ENCODE results near the gene GDF7.

Gene GDF7

GRCh38 chr2:20660506-20661420, 6.2 kb upstream of the GDF7 start:
- H3K36me3 ChIP-seq (ENCODE audit: control insufficient read depth in 2 of 2, insufficient read depth in 2 of 2, low read length in 2 of 2) = no peaks in the 10 kb centered on the region
- H3K4me1 ChIP-seq (ENCODE audit: control insufficient read depth in 2 of 2, insufficient read depth in 2 of 2, low read length in 2 of 2) = peaks cover 3 to 7% of the 10 kb centered on the region in 2 donors
- peaks cover 37 to 45% of the 10 kb centered on the region in 2 donors for H3K27me3 ChIP-seq (ENCODE audit: control insufficient read depth in 2 of 2, insufficient read depth in 2 of 2, low read length in 2 of 2)
- no peak overlapping the region for H3K9ac ChIP-seq (ENCODE audit: low read depth in 1 of 2, low read length in 2 of 2)
- no peak overlapping the region for H3K4me3 ChIP-seq (ENCODE audit: low read length in 2 of 2)
- H3K27ac ChIP-seq (ENCODE audit: low read depth in 2 of 2, low read length in 2 of 2) = no peak overlapping the region
- no peaks in the 10 kb centered on the region for H3K9me3 ChIP-seq (ENCODE audit: control insufficient read depth in 2 of 2, low read length in 2 of 2)

GRCh38 chr2:20661421-20662307, 5.3 kb upstream of the GDF7 start:
- no peaks in the 10 kb centered on the region for H3K9me3 ChIP-seq (ENCODE audit: control insufficient read depth in 2 of 2, low read length in 2 of 2)
- H3K27me3 ChIP-seq (ENCODE audit: control insufficient read depth in 2 of 2, insufficient read depth in 2 of 2, low read length in 2 of 2) = peaks cover 42 to 52% of the 10 kb centered on the region in 2 donors
- H3K9ac ChIP-seq (ENCODE audit: low read depth in 1 of 2, low read length in 2 of 2) = no peak overlapping the region
- H3K36me3 ChIP-seq (ENCODE audit: control insufficient read depth in 2 of 2, insufficient read depth in 2 of 2, low read length in 2 of 2) = no peaks in the 10 kb centered on the region
- H3K4me3 ChIP-seq (ENCODE audit: low read length in 2 of 2) = no peak overlapping the region
- H3K27ac ChIP-seq (ENCODE audit: low read depth in 2 of 2, low read length in 2 of 2) = no peak overlapping the region
- H3K4me1 ChIP-seq (ENCODE audit: control insufficient read depth in 2 of 2, insufficient read depth in 2 of 2, low read length in 2 of 2) = peaks cover 8 to 14% of the 10 kb centered on the region in 2 donors

- Histone ChIP-seq H3K36me3 (ENCODE audit: control insufficient read depth in 2 of 2, insufficient read depth in 2 of 2, low read length in 2 of 2) (no peaks in the 10 kb centered on the region), H3K4me3 (ENCODE audit: low read length in 2 of 2) (no peak overlapping the region), H3K9ac (ENCODE audit: low read depth in 1 of 2, low read length in 2 of 2) (no peak overlapping the region), H3K9me3 (ENCODE audit: control insufficient read depth in 2 of 2, low read length in 2 of 2) (no peaks in the 10 kb centered on the region), H3K27me3 (ENCODE audit: control insufficient read depth in 2 of 2, insufficient read depth in 2 of 2, low read length in 2 of 2) (peaks cover 43 to 52% of the 10 kb centered on the region in 2 donors), H3K27ac (ENCODE audit: low read depth in 2 of 2, low read length in 2 of 2) (no peak overlapping the region), H3K4me1 (ENCODE audit: control insufficient read depth in 2 of 2, insufficient read depth in 2 of 2, low read length in 2 of 2) (peaks cover 8 to 14% of the 10 kb centered on the region in 2 donors)
These were observed 4.5 kb upstream of the GDF7 start for GRCh38 chr2:20662308-20662937.

- peaks cover 53 to 60% of the 10 kb centered on the region in 2 donors for H3K27me3 ChIP-seq (ENCODE audit: control insufficient read depth in 2 of 2, insufficient read depth in 2 of 2, low read length in 2 of 2)
- H3K4me1 ChIP-seq (ENCODE audit: control insufficient read depth in 2 of 2, insufficient read depth in 2 of 2, low read length in 2 of 2) = peaks cover 8 to 14% of the 10 kb centered on the region in 2 donors
- no peaks in the 10 kb centered on the region for H3K36me3 ChIP-seq (ENCODE audit: control insufficient read depth in 2 of 2, insufficient read depth in 2 of 2, low read length in 2 of 2)
- no peak overlapping the region for H3K4me3 ChIP-seq (ENCODE audit: low read length in 2 of 2)
- H3K9me3 ChIP-seq (ENCODE audit: control insufficient read depth in 2 of 2, low read length in 2 of 2) = no peaks in the 10 kb centered on the region
- H3K27ac ChIP-seq (ENCODE audit: low read depth in 2 of 2, low read length in 2 of 2) = no peak overlapping the region
- H3K9ac ChIP-seq (ENCODE audit: low read depth in 1 of 2, low read length in 2 of 2) = no peak overlapping the region
These were observed 3.5 kb upstream of the GDF7 start for GRCh38 chr2:20663196-20664070.

GRCh38 chr2:20664071-20664390, 2.9 kb upstream of the GDF7 start:
- no peaks in the 10 kb centered on the region for H3K36me3 ChIP-seq (ENCODE audit: control insufficient read depth in 2 of 2, insufficient read depth in 2 of 2, low read length in 2 of 2)
- no peak overlapping the region for H3K27ac ChIP-seq (ENCODE audit: low read depth in 2 of 2, low read length in 2 of 2)
- no peaks in the 10 kb centered on the region for H3K9me3 ChIP-seq (ENCODE audit: control insufficient read depth in 2 of 2, low read length in 2 of 2)
- H3K27me3 ChIP-seq (ENCODE audit: control insufficient read depth in 2 of 2, insufficient read depth in 2 of 2, low read length in 2 of 2) = peaks cover 59 to 64% of the 10 kb centered on the region in 2 donors
- H3K4me3 ChIP-seq (ENCODE audit: low read length in 2 of 2) = no peak overlapping the region
- no peak overlapping the region for H3K9ac ChIP-seq (ENCODE audit: low read depth in 1 of 2, low read length in 2 of 2)
- H3K4me1 ChIP-seq (ENCODE audit: control insufficient read depth in 2 of 2, insufficient read depth in 2 of 2, low read length in 2 of 2) = peaks cover 8 to 14% of the 10 kb centered on the region in 2 donors

- Histone ChIP-seq H3K27ac (ENCODE audit: low read depth in 2 of 2, low read length in 2 of 2) (no peak overlapping the region), H3K27me3 (ENCODE audit: control insufficient read depth in 2 of 2, insufficient read depth in 2 of 2, low read length in 2 of 2) (peaks cover 65 to 67% of the 10 kb centered on the region in 2 donors), H3K9ac (ENCODE audit: low read depth in 1 of 2, low read length in 2 of 2) (no peak overlapping the region), H3K4me1 (ENCODE audit: control insufficient read depth in 2 of 2, insufficient read depth in 2 of 2, low read length in 2 of 2) (peaks cover 8 to 14% of the 10 kb centered on the region in 2 donors), H3K36me3 (ENCODE audit: control insufficient read depth in 2 of 2, insufficient read depth in 2 of 2, low read length in 2 of 2) (no peaks in the 10 kb centered on the region), H3K9me3 (ENCODE audit: control insufficient read depth in 2 of 2, low read length in 2 of 2) (no peaks in the 10 kb centered on the region), H3K4me3 (ENCODE audit: low read length in 2 of 2) (no peak overlapping the region)
These were observed 2.3 kb upstream of the GDF7 start for GRCh38 chr2:20664431-20665242.

GRCh38 chr2:20665243-20666004, 1.5 kb upstream of the GDF7 start:
- H3K9ac ChIP-seq (ENCODE audit: low read depth in 1 of 2, low read length in 2 of 2) = no peak overlapping the region
- H3K4me3 ChIP-seq (ENCODE audit: low read length in 2 of 2) = peak overlapping the region; percentile 43 to 56
- H3K27ac ChIP-seq (ENCODE audit: low read depth in 2 of 2, low read length in 2 of 2) = no peak overlapping the region
- no peaks in the 10 kb centered on the region for H3K36me3 ChIP-seq (ENCODE audit: control insufficient read depth in 2 of 2, insufficient read depth in 2 of 2, low read length in 2 of 2)
- peaks cover 8 to 14% of the 10 kb centered on the region in 2 donors for H3K4me1 ChIP-seq (ENCODE audit: control insufficient read depth in 2 of 2, insufficient read depth in 2 of 2, low read length in 2 of 2)
- H3K27me3 ChIP-seq (ENCODE audit: control insufficient read depth in 2 of 2, insufficient read depth in 2 of 2, low read length in 2 of 2) = peaks cover 73% of the 10 kb centered on the region in 2 donors
- H3K9me3 ChIP-seq (ENCODE audit: control insufficient read depth in 2 of 2, low read length in 2 of 2) = no peaks in the 10 kb centered on the region

- Histone ChIP-seq H3K36me3 (ENCODE audit: control insufficient read depth in 2 of 2, insufficient read depth in 2 of 2, low read length in 2 of 2) (no peaks in the 10 kb centered on the region), H3K9ac (ENCODE audit: low read depth in 1 of 2, low read length in 2 of 2) (no peak overlapping the region), H3K4me3 (ENCODE audit: low read length in 2 of 2) (peak overlapping the region; percentile 43 to 56), H3K4me1 (ENCODE audit: control insufficient read depth in 2 of 2, insufficient read depth in 2 of 2, low read length in 2 of 2) (peaks cover 8 to 14% of the 10 kb centered on the region in 2 donors), H3K27ac (ENCODE audit: low read depth in 2 of 2, low read length in 2 of 2) (no peak overlapping the region), H3K9me3 (ENCODE audit: control insufficient read depth in 2 of 2, low read length in 2 of 2) (no peaks in the 10 kb centered on the region), H3K27me3 (ENCODE audit: control insufficient read depth in 2 of 2, insufficient read depth in 2 of 2, low read length in 2 of 2) (peaks cover 74 to 77% of the 10 kb centered on the region in 2 donors)
These were observed 990 bp upstream of the GDF7 start for GRCh38 chr2:20666005-20666303.

Data from mucosa of rectum (tissue), 2 donors.